ENCODE data around the gene CRKL. TPM values are rescaled to one million over a fixed set of nuclear protein-coding genes. Genes with fewer than 3 reads are reported as not detected.

CRKL gene
- total RNA-seq, 2 experiments from 2014 or later, result 57.7 to 70.9 TPM

- TF ChIP-seq EZH2phosphoT487 (IDR thresholded peaks at IDR 0.05; ENCODE audit: borderline replicate concordance, low read depth, low read length) (no peak), CTCF (conservative IDR thresholded peaks at IDR 0.05; ENCODE audit: low read length) (no peak)
- Histone ChIP-seq H3K9me2 (ENCODE audit: insufficient read depth, low read length) (no peaks in the 10 kb centered on the region), H3K4me3 (ENCODE audit: low read depth, low read length, poor library complexity, severe bottlenecking) (no peak overlapping the region), H3K79me2 (ENCODE audit: insufficient read depth, low read depth, low read length) (no peaks in the 10 kb centered on the region), H2AFZ (ENCODE audit: low read length) (no peak overlapping the region), H3K36me3 (ENCODE audit: insufficient read depth, low read length) (peaks cover 37% of the 10 kb centered on the region), H4K20me1 (ENCODE audit: insufficient read depth, low read length) (no peaks in the 10 kb centered on the region), H3K9me3 (ENCODE audit: low read length) (no peaks in the 10 kb centered on the region), H3K4me1 (ENCODE audit: insufficient read depth, low read length, poor library complexity, severe bottlenecking) (no peaks in the 10 kb centered on the region), H3K27ac (ENCODE audit: low read depth, low read length, poor library complexity, severe bottlenecking) (no peak overlapping the region), H3K4me2 (ENCODE audit: low read length) (no peak overlapping the region)
- ChIA-PET CTCF (ENCODE audit: unreplicated experiment) (interaction anchor here (1.1 kb wide), 1 partner anchor 16 kb away, joined by 3 read pairs; no protein-coding TSS in a partner anchor), POLR2A (interaction anchor here (0.5 kb wide), 1 partner anchor 131 kb away, joined by 7 read pairs; no protein-coding TSS in a partner anchor)
- BruUV-seq (replicated peaks), result no TSS peak
- intact Hi-C loops (cut with micrococcal nuclease; ENCODE audit: unreplicated experiment), result no loop called here
- DNase-seq (ENCODE audit: low spot score), result no peak
Observed at GRCh38 chr22:20889025-20889704, 28.0 kb upstream of the CRKL start.

DNA sequence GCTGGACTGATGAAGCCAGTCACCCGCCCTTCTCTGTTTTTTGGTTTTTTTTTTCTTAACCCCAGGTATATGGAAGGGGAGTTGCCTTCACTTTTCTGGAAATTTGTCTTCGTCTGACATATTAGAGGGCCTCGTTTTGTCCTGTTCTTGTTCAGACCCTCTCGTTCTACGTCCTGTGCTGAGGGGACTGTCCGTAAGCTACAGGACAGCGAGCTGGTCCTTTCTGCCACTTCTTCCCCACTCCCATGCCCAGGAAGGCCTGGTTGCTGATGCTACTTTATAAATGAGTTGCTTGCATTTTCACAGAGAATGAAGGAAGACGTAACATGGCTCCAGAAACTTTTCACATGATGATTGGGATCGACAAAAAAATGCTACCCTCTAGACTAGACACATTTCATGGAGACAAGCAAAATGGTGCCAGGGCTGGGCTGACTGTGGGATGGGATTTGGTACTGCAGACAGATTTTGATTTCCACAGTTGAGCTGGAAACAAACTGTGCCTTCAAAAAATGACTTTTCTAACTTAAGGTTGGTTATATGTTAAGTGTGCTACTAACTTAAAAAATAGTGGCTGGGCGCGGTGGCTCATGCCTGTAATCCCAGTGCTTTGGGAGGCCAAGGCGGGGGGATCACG lies 27.2 kb upstream of the CRKL start:
- intact Hi-C loops (cut with micrococcal nuclease; ENCODE audit: unreplicated experiment), result no loop called here
- Histone ChIP-seq H2AFZ (ENCODE audit: low read length) (no peak overlapping the region), H3K36me3 (ENCODE audit: insufficient read depth, low read length) (peaks cover 33% of the 10 kb centered on the region), H3K4me2 (ENCODE audit: low read length) (no peak overlapping the region), H3K9me3 (ENCODE audit: low read length) (no peaks in the 10 kb centered on the region), H3K9me2 (ENCODE audit: insufficient read depth, low read length) (no peaks in the 10 kb centered on the region), H3K79me2 (ENCODE audit: insufficient read depth, low read depth, low read length) (no peaks in the 10 kb centered on the region), H3K4me3 (ENCODE audit: low read depth, low read length, poor library complexity, severe bottlenecking) (no peak overlapping the region), H4K20me1 (ENCODE audit: insufficient read depth, low read length) (no peaks in the 10 kb centered on the region), H3K4me1 (ENCODE audit: insufficient read depth, low read length, poor library complexity, severe bottlenecking) (no peaks in the 10 kb centered on the region), H3K27ac (ENCODE audit: low read depth, low read length, poor library complexity, severe bottlenecking) (no peak overlapping the region)
- ChIA-PET POLR2A (no interaction called here), CTCF (ENCODE audit: unreplicated experiment) (interaction anchor here (1.1 kb wide), 1 partner anchor 15 kb away, joined by 3 read pairs; no protein-coding TSS in a partner anchor)
- no TSS peak for BruUV-seq (replicated peaks)
- no peak for DNase-seq (ENCODE audit: low spot score)
- no peak for TF ChIP-seq CTCF (conservative IDR thresholded peaks at IDR 0.05; ENCODE audit: low read length)

DNA sequence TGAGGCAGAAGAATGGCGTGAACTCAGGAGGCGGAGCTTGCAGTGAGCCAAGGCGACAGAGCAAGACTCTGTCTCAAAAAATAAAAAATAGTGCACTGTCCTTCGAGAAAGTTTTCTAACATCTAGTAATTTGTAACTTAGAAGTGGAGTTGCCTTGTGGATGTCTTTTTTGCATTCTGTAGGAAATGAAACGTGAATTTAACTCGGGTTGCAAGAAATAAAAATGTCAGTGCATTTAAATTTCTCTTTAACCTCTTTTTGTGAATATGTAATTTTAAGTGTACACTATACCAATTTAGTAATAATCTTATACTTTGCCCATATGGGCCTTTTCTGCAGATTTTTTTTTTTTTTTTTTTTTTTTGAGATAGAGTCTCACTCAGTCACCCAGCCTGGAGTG lies 26.2 kb upstream of the CRKL start:
- POLR2A ChIA-PET, result no interaction called here
- CTCF ChIA-PET (ENCODE audit: unreplicated experiment), result no interaction called here

More for the DNA sequence above, 26.2 kb upstream of the CRKL start:
- no peak for TF ChIP-seq EZH2phosphoT487 (IDR thresholded peaks at IDR 0.05; ENCODE audit: borderline replicate concordance, low read depth, low read length)
- no peak for TF ChIP-seq CTCF (conservative IDR thresholded peaks at IDR 0.05; ENCODE audit: low read length)
- Histone ChIP-seq H3K4me2 (ENCODE audit: low read length) (no peak overlapping the region), H3K79me2 (ENCODE audit: insufficient read depth, low read depth, low read length) (no peaks in the 10 kb centered on the region), H3K27ac (ENCODE audit: low read depth, low read length, poor library complexity, severe bottlenecking) (no peak overlapping the region), H2AFZ (ENCODE audit: low read length) (no peak overlapping the region), H3K9me3 (ENCODE audit: low read length) (no peaks in the 10 kb centered on the region), H3K9me2 (ENCODE audit: insufficient read depth, low read length) (no peaks in the 10 kb centered on the region), H4K20me1 (ENCODE audit: insufficient read depth, low read length) (no peaks in the 10 kb centered on the region), H3K36me3 (ENCODE audit: insufficient read depth, low read length) (peaks cover 33% of the 10 kb centered on the region), H3K4me1 (ENCODE audit: insufficient read depth, low read length, poor library complexity, severe bottlenecking) (no peaks in the 10 kb centered on the region), H3K4me3 (ENCODE audit: low read depth, low read length, poor library complexity, severe bottlenecking) (no peak overlapping the region)
- intact Hi-C loops (cut with micrococcal nuclease; ENCODE audit: unreplicated experiment), result no loop called here
- BruUV-seq (replicated peaks), result no TSS peak
- no peak for DNase-seq (ENCODE audit: low spot score)
